ENCODE data around the gene GMPPB. TPM values are rescaled to one million over a fixed set of nuclear protein-coding genes. Genes with fewer than 3 reads are reported as not detected.

The GMPPB gene
- total and polyA plus RNA-seq, 9 of the 15 experiments (the other 6 are each of a cell fraction or from before 2014, with no cell fraction given) = 0.53 to 17.4 (median 8.1) TPM

DNA sequence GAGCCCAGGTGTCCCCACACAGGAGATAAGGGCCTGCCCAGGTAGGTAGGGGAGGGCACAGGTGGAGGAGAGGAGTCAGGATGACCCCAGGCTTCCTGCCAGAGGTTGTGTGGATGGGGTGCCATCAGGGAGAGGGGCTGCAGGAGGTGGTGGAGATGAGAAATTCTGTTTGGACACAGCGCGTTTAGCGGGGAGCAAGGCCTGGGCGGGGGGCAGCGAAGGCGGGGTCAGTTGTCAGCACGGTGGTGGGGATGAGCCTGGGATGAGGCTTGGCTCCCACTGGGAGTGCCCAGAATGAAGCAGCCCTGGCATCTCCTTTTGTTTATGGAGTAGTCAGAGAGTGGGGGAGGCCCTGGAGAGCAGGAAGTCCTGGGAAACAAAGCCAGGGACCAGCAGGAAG is 19.8 kb downstream of the GMPPB start:
- intact Hi-C loops (cut with micrococcal nuclease) (loop anchor here (1.0 to 5.0 kb wide), 2 partner anchors 135 to 203 kb away; no protein-coding TSS in a partner anchor), in situ Hi-C loops (cut with MboI) (loop anchor here (5.0 kb wide), 1 partner anchor 138 kb away; no protein-coding TSS in a partner anchor)
- FAIRE-seq = no peak
- no peaks in the 10 kb centered on the region for H3K27me3 ChIP-seq (ENCODE audit: control insufficient read depth in 2 of 2, insufficient read depth in 2 of 2, low read length in 2 of 2)
- ATAC-seq = no peak
- H3K27ac ChIP-seq (ENCODE audit: extremely low read depth, low read depth, low read length) = no peak overlapping the region
- WGBS (ENCODE audit: insufficient coverage, low coverage, missing lambda C conversion rate) = no CpG with 5 or more reads among the region's 7 CpGs
- H4K20me1 ChIP-seq (replicated peaks; ENCODE audit: control insufficient read depth, insufficient read depth, low read length) = no peaks in the 10 kb centered on the region
- CTCF ChIA-PET (ENCODE audit: low intra/inter-chr PET ratio) = interaction anchor here (1.6 kb wide), 1 partner anchor 136 kb away, joined by 16 read pairs; no protein-coding TSS in a partner anchor
- DNase-seq (ENCODE audit: extremely low read depth in 1 of 4, low spot score in 3 of 4) = no peak
- no peak overlapping the region for H3K9ac ChIP-seq (ENCODE audit: insufficient read depth in 1 of 2, low read depth in 2 of 2, low read length in 2 of 2)
- H3K9me1 ChIP-seq (ENCODE audit: control insufficient read depth, insufficient read depth, low read length) = no peaks in the 10 kb centered on the region
- H3K4me3 ChIP-seq = no peak overlapping the region
- TF ChIP-seq ZNF518B (CRISPR knock-in tag; IDR thresholded peaks at IDR 0.05) (no peak), MCM7 (IDR thresholded peaks at IDR 0.05) (no peak), ELK1 (CRISPR knock-in tag; IDR thresholded peaks at IDR 0.05) (no peak), DDX20 (tag; IDR thresholded peaks at IDR 0.05; ENCODE audit: low read depth) (no peak), ZNF79 (CRISPR knock-in tag; IDR thresholded peaks at IDR 0.05; ENCODE audit: low read depth) (no peak)
- POLR2A ChIA-PET = no interaction called here
- no peaks in the 10 kb centered on the region for H3K79me2 ChIP-seq (ENCODE audit: control insufficient read depth, insufficient read depth, low read length)
- H2AFZ ChIP-seq (ENCODE audit: low read depth, low read length) = no peak overlapping the region
- no peak overlapping the region for H3K4me2 ChIP-seq (ENCODE audit: insufficient read depth, low read length)
- H3K4me1 ChIP-seq (replicated peaks in 1 of 2; ENCODE audit: control insufficient read depth in 2 of 2, insufficient read depth in 2 of 2, low read length in 2 of 2) = peaks cover 0 to 10% of the 10 kb centered on the region in 2 experiments; a peak in 2 of 5 replicates
- peaks cover 79% of the 10 kb centered on the region; the same call in 2 of the 3 replicates for H3K36me3 ChIP-seq (ENCODE audit: control insufficient read depth, insufficient read depth, low read length)
- no TSS peak for BruUV-seq (replicated peaks)
- H3K9me3 ChIP-seq (replicated peaks; ENCODE audit: control insufficient read depth, insufficient read depth, low read depth, low read length) = no peaks in the 10 kb centered on the region

All from K562 (cell line).